Transverse colon (tissue), 4 donors: ENCODE measurements around the gene NEDD4L. TPM values are rescaled to one million over a fixed set of nuclear protein-coding genes. Genes with fewer than 3 reads are reported as not detected.

Experiments
- DNase-seq: peaks from one replicate; pipeline ENCODE4 v3.0.0-alpha.2; 2019
- H3K27ac ChIP-seq, 4 donors: fragments of 200-600 bp; sonication (generic); 2 replicates each; pipeline ENCODE4 v1.5.1; 2016 to 2018; ENCODE audit warnings: inconsistent platforms in 4 of 4
- H3K27me3 ChIP-seq: fragments of 200-600 bp; sonication (generic); 2 replicates; pipeline ENCODE4 v1.5.1; 2017; ENCODE audit warnings: inconsistent platforms
- H3K36me3 ChIP-seq, 4 donors: fragments of 200-600 bp; sonication (generic); 2 replicates each; pipeline ENCODE4 v1.5.1; 2017 to 2019; ENCODE audit warnings: inconsistent platforms in 4 of 4
- H3K4me1 ChIP-seq, 4 donors: fragments of 200-600 bp; sonication (generic); 2 replicates each; pipeline ENCODE4 v1.5.1; 2017 to 2020; ENCODE audit warnings: inconsistent platforms in 4 of 4
- H3K4me3 ChIP-seq, 4 donors: fragments of 200-600 bp; sonication (generic); 1 replicate in 1 of 4; 2 replicates in 3 of 4; pipeline versions ENCODE4 v1.5.1 to v1.6.1; 2017 to 2019; ENCODE audit warnings: inconsistent platforms in 4 of 4
- H3K9me3 ChIP-seq, 2 donors: fragments of 200-600 bp; sonication (generic); 2 replicates each; pipeline ENCODE4 v1.5.1; 2017 to 2019; ENCODE audit warnings: inconsistent platforms in 2 of 2
- EP300 ChIP-seq: sonication (generic); formaldehyde crosslinking; IDR thresholded peaks from one replicate; pipeline ENCODE4 v1.6.1; 2017; ENCODE audit warnings: antibody characterized with exemption, low read depth
- POLR2A ChIP-seq: fragments of 450-650 bp; IDR thresholded peaks from one replicate; pipeline ENCODE4 v1.6.1; 2016; ENCODE audit warnings: antibody characterized with exemption, mild to moderate bottlenecking, moderate library complexity
- POLR2AphosphoS5 ChIP-seq, 3 donors: sonication (generic); formaldehyde crosslinking; IDR thresholded peaks; one replicate each; pipeline ENCODE4 v1.6.1; 2016; ENCODE audit warnings: antibody characterized with exemption in 3 of 3
- WGBS, 2 donors: methylation state at CpG; one replicate each; pipeline ENCODE4 v1.1.5; 2018; ENCODE audit warnings: low coverage in 1 of 2; 5-methylcytosine and 5-hydroxymethylcytosine counted together
- in situ Hi-C, 4 donors: fragments of 200-750 bp; cut with MboI; loops; one replicate each; pipeline versions ENCODE4 v1.15.0 to v1.15.1; 2017; ENCODE audit warnings: low sequenced_read_pairs in 3 of 4, low pct_ligation_motif_present in 1 of 4, low pct_unique_long_range_greater_than_20kb in 1 of 4
- intact Hi-C: fragments of 100-400 bp; cut with DNase I; formaldehyde crosslinking; loops from one replicate; pipeline ENCODE4 v1.15.1; 2023; ENCODE audit warnings: low total_unique reads
- total RNA-seq, 4 donors: library from RNA; depleted of rRNA; stranded (reverse); fragments of >200 nt; gene quantifications; one replicate each; pipeline ENCODE4 v1.1.0, GENCODE V29; 2016
- TF ChIP-seq, protein P1 (sequence below), 5 experiments: fragments of 200-600 bp in 3 of 5; fragments of 450-650 bp in 2 of 5; sonication (generic) in 3 of 5; IDR thresholded peaks; 1 replicate in 2 of 5; 2 replicates in 3 of 5; pipeline ENCODE4 v1.5.1; 2016 to 2017; ENCODE audit warnings: antibody characterized with exemption in 5 of 5, inconsistent platforms in 3 of 5, mild to moderate bottlenecking in 2 of 5, moderate library complexity in 1 of 5

NEDD4L gene
- total RNA-seq, 4 donors from 2014 or later = 217 to 773 (median 305) TPM

DNA sequence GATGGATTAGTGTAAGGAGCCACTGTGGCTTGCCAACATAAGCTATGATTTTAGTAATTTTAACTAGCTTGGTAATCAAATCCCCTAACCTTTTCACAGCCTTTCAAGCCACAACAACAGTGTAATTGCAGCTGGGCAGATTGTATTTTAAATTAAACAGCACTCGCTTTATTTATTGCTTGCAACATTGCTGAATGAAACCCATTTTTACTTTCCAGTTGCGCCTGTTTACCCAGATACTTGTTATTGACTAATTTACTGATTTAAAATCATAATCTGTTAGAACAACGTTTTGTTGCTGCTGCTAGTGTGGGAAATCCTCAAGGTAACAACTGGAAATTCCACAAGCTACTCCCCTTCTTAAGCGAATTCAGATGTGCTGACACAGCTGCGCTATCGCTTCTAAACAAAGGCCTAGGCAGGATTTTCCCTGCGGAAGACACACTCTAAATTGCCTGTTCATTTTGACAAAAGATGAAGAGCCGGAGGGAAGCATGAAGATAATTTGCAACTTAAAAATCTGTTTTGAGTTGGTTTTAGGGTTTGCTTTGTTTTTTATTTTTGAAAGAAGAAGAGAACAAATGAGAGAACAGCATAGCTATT is 300.9 kb downstream of the NEDD4L start:
- DNase-seq = no peak
- in situ Hi-C loops (no loop called here), intact Hi-C loops (no loop called here)
- H3K9me3 ChIP-seq = no peaks in the 10 kb centered on the region
- H3K4me3 ChIP-seq = no peak overlapping the region
- no peaks in the 10 kb centered on the region for H3K27me3 ChIP-seq
- peaks cover 0 to 25% (median 5%) of the 10 kb centered on the region in 4 donors for H3K36me3 ChIP-seq
- H3K4me1 ChIP-seq = no peaks in the 10 kb centered on the region
- H3K27ac ChIP-seq = no peak overlapping the region
- no peak for TF ChIP-seq POLR2AphosphoS5 (IDR thresholded peaks at IDR 0.05)
- no peak for TF ChIP-seq POLR2A
- TF ChIP-seq EP300 = no peak
- TF ChIP-seq, protein P1, sequence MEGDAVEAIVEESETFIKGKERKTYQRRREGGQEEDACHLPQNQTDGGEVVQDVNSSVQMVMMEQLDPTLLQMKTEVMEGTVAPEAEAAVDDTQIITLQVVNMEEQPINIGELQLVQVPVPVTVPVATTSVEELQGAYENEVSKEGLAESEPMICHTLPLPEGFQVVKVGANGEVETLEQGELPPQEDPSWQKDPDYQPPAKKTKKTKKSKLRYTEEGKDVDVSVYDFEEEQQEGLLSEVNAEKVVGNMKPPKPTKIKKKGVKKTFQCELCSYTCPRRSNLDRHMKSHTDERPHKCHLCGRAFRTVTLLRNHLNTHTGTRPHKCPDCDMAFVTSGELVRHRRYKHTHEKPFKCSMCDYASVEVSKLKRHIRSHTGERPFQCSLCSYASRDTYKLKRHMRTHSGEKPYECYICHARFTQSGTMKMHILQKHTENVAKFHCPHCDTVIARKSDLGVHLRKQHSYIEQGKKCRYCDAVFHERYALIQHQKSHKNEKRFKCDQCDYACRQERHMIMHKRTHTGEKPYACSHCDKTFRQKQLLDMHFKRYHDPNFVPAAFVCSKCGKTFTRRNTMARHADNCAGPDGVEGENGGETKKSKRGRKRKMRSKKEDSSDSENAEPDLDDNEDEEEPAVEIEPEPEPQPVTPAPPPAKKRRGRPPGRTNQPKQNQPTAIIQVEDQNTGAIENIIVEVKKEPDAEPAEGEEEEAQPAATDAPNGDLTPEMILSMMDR (IDR thresholded peaks at IDR 0.05) = no peak
- WGBS, 2 donors = 84 to 88% methylated on average over 6 to 8 of the region's 8 CpGs

DNA sequence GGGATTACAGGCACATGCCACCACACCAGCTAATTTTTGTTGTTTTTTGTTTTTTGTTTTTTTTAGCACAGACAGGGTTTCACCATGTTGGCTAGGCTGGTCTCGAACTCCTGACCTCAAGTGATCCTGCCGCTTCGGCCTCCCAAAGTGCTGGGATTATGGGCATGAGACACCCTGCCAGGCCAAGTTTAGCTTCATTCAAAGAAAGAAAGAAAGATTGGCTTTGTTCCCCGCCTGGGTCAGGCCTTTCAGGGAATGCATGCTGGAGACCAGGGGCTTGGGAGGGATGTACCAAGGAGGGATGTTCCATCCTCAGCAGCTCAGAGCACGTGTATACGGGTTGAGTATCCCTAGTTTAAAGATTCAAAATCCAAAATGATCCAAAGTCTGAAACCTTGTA is 301.8 kb downstream of the NEDD4L start:
- TF ChIP-seq, protein P1 (IDR thresholded peaks at IDR 0.05) = no peak
- TF ChIP-seq POLR2A (no peak), POLR2AphosphoS5 (IDR thresholded peaks at IDR 0.05) (no peak)
- Histone ChIP-seq H3K27me3 (no peaks in the 10 kb centered on the region), H3K4me3 (no peak overlapping the region), H3K27ac (no peak overlapping the region), H3K9me3 (no peaks in the 10 kb centered on the region), H3K36me3 (peaks cover 0 to 30% (median 5%) of the 10 kb centered on the region in 4 donors), H3K4me1 (no peaks in the 10 kb centered on the region)
- in situ Hi-C loops (no loop called here), intact Hi-C loops (no loop called here)
- WGBS, 2 donors = 95% methylated on average over 6 of the region's 6 CpGs; no CpG with 5 or more reads in 1 of the 2 donors
- no peak for DNase-seq

GRCh38 chr18:58347135-58347534 is 303.1 kb downstream of the NEDD4L start:
- in situ Hi-C loops = no loop called here
- Histone ChIP-seq H3K4me3 (no peak overlapping the region), H3K27me3 (no peaks in the 10 kb centered on the region), H3K27ac (no peak overlapping the region), H3K9me3 (no peaks in the 10 kb centered on the region), H3K36me3 (peaks cover 0 to 36% (median 3%) of the 10 kb centered on the region in 4 donors), H3K4me1 (no peaks in the 10 kb centered on the region)
- 82 to 90% methylated on average over 3 to 7 of the region's 7 CpGs for WGBS, 2 donors
- intact Hi-C loops = no loop called here
- no peak for DNase-seq
- TF ChIP-seq, protein P1 (IDR thresholded peaks at IDR 0.05) = no peak

GRCh38 chr18:58348517-58348916 is 304.5 kb downstream of the NEDD4L start:
- H3K36me3 ChIP-seq = peaks cover 0 to 46% (median 1%) of the 10 kb centered on the region in 4 donors
- TF ChIP-seq POLR2A (no peak), EP300 (no peak), POLR2AphosphoS5 (IDR thresholded peaks at IDR 0.05) (no peak)
- TF ChIP-seq, protein P1 (IDR thresholded peaks at IDR 0.05) = no peak
- H3K4me3 ChIP-seq = no peak overlapping the region
- H3K27ac ChIP-seq = no peak overlapping the region
- WGBS, 2 donors = 60 to 83% methylated on average over 1 to 4 of the region's 4 CpGs
- no peaks in the 10 kb centered on the region for H3K9me3 ChIP-seq
- in situ Hi-C loops = no loop called here
- H3K27me3 ChIP-seq = no peaks in the 10 kb centered on the region
- intact Hi-C loops = loop anchor here (2.0 kb wide), 1 partner anchor 50 kb away; no protein-coding TSS in a partner anchor
- no peaks in the 10 kb centered on the region for H3K4me1 ChIP-seq
- no peak for DNase-seq
